ENCODE results near the gene DMXL1. TPM values are rescaled to one million over a fixed set of nuclear protein-coding genes. Genes with fewer than 3 reads are reported as not detected.
"Not testable (repeated sequence)": the region's sequence is repeated elsewhere in the genome, so short reads cannot be mapped to it uniquely, and the experiment has no call there.

The DMXL1 gene
- total and polyA plus RNA-seq, 2 donors: 24.6 to 31.4 TPM

DNA sequence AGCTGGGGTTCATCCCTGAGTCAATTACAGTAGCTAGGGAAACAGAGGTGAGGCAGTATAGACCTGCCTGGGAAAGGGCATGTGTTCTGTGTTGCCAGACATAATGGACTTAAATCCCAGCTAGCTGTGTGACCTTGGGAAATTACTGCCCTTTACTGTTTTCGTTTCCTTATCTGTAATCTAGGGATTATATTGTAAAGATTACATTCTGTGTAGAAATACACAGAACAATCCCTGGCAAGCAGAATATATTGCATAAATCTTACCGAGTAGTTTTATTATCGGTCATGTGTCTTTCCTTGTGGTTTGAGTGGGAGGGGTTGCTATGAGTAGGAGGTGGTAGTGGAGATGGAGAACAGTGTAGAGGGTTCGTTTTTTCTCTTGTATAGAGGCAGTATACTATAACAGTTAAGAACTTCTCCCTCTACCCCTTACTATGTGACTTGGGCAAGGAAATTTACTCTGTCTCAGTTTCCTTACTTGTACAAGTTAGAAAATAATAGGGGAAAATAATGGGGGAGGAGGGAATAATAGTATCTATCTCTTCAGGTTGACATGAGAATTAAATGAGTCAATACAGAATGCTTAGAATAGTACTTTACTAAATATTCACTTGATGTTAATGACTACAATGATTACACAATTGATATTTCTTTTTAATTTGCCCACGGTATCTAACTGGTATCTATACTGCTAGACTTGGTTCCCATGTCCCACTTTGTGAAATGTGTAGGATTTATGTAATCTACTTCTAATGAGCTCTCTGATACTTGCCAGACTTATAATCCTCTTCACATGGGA, 7.1 kb upstream of the DMXL1 start:
- H3K36me3 ChIP-seq (ENCODE audit: control insufficient read depth in 2 of 2, insufficient read depth in 2 of 2, low read length in 1 of 2): no peaks in the 10 kb centered on the region
- no peaks in the 10 kb centered on the region for H3K27me3 ChIP-seq (ENCODE audit: control insufficient read depth in 2 of 2, insufficient read depth in 1 of 2, low read length in 1 of 2)
- no peaks in the 10 kb centered on the region for H3K9me3 ChIP-seq (ENCODE audit: control insufficient read depth in 2 of 2, insufficient read depth in 1 of 2, low read length in 1 of 2)
- no peak overlapping the region for H3K27ac ChIP-seq (ENCODE audit: low read depth in 1 of 2, low read length in 1 of 2)
- no peak for DNase-seq (ENCODE audit: low read depth in 6 of 9, low spot score in 9 of 9)
- H3K4me3 ChIP-seq (ENCODE audit: low read length in 2 of 2): no peak overlapping the region
- peaks cover 0 to 2% of the 10 kb centered on the region in 2 donors for H3K4me1 ChIP-seq (ENCODE audit: control insufficient read depth in 2 of 2, insufficient read depth in 2 of 2, low read length in 2 of 2)
- 26% methylated on average over 5 of the region's 5 CpGs for WGBS

- H3K4me1 ChIP-seq (ENCODE audit: control insufficient read depth in 2 of 2, insufficient read depth in 2 of 2, low read length in 2 of 2): peaks cover 4 to 6% of the 10 kb centered on the region in 2 donors
- H3K27me3 ChIP-seq (ENCODE audit: control insufficient read depth in 2 of 2, insufficient read depth in 1 of 2, low read length in 1 of 2): no peaks in the 10 kb centered on the region
- H3K9me3 ChIP-seq (ENCODE audit: control insufficient read depth in 2 of 2, insufficient read depth in 1 of 2, low read length in 1 of 2): no peaks in the 10 kb centered on the region
- no peak overlapping the region for H3K4me3 ChIP-seq (ENCODE audit: low read length in 2 of 2)
- H3K36me3 ChIP-seq (ENCODE audit: control insufficient read depth in 2 of 2, insufficient read depth in 2 of 2, low read length in 1 of 2): no peaks in the 10 kb centered on the region
- WGBS: 96% methylated on average over 4 of the region's 4 CpGs
- H3K27ac ChIP-seq (ENCODE audit: low read depth in 1 of 2, low read length in 1 of 2): no peak overlapping the region
- DNase-seq (ENCODE audit: low read depth in 6 of 9, low spot score in 9 of 9): no peak
These were observed 3.4 kb upstream of the DMXL1 start for GRCh38 chr5:119067450-119067849.

DNA sequence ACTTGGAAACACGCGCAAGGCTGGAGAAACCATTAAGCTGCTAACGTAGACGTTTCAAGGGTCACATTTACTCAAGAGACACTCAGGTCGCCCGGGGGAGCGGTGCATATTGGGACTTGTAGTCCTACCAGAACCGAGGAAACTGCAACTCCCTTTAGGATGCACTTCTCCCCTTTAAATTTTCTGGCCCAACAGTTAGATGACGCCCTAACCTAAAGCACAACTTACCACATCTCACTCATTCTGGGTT, 384 bp upstream of the DMXL1 start:
- no peaks in the 10 kb centered on the region for H3K9me3 ChIP-seq (ENCODE audit: control insufficient read depth in 2 of 2, insufficient read depth in 1 of 2, low read length in 1 of 2)
- H3K4me3 ChIP-seq (ENCODE audit: low read length in 2 of 2): peak overlapping the region; percentile 86 to 88
- no peaks in the 10 kb centered on the region for H3K27me3 ChIP-seq (ENCODE audit: control insufficient read depth in 2 of 2, insufficient read depth in 1 of 2, low read length in 1 of 2)
- DNase-seq (ENCODE audit: low read depth in 6 of 9, low spot score in 9 of 9): no peak
- H3K4me1 ChIP-seq (ENCODE audit: control insufficient read depth in 2 of 2, insufficient read depth in 2 of 2, low read length in 2 of 2): peaks cover 11 to 15% of the 10 kb centered on the region in 2 donors
- H3K36me3 ChIP-seq (ENCODE audit: control insufficient read depth in 2 of 2, insufficient read depth in 2 of 2, low read length in 1 of 2): no peaks in the 10 kb centered on the region
- WGBS: under 1% methylated on average over 9 of the region's 9 CpGs
- H3K27ac ChIP-seq (ENCODE audit: low read depth in 1 of 2, low read length in 1 of 2): peak overlapping the region; percentile 98 to 100

DNA sequence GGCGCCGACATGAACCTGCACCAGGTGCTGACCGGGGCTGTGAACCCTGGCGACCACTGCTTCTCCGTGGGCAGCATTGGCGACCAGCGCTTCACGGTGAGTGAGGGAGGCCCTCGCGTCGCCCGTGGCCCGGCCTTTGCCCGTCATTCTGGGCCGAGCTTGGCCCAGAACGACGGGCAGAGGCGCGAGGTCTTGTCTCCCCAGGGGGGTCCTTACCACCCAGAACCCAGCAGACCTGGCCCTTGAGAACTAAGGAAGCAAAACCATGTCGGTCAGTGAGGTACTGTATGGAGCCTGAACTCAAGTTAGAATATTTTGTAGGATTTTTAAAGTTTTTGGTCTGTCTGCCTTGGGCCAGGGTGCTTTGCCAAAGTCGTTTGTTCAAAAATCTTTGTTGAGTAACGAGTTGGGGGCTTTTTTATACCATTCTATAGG, 691 bp downstream of the DMXL1 start:
- DNase-seq (ENCODE audit: low read depth in 6 of 9, low spot score in 9 of 9): peak in 3 of 9 donors; percentile 22 to 44 (median 29)
- peak overlapping the region; percentile 98 to 100 for H3K27ac ChIP-seq (ENCODE audit: low read depth in 1 of 2, low read length in 1 of 2)
- no peaks in the 10 kb centered on the region for H3K36me3 ChIP-seq (ENCODE audit: control insufficient read depth in 2 of 2, insufficient read depth in 2 of 2, low read length in 1 of 2)
- H3K27me3 ChIP-seq (ENCODE audit: control insufficient read depth in 2 of 2, insufficient read depth in 1 of 2, low read length in 1 of 2): no peaks in the 10 kb centered on the region
- H3K9me3 ChIP-seq (ENCODE audit: control insufficient read depth in 2 of 2, insufficient read depth in 1 of 2, low read length in 1 of 2): no peaks in the 10 kb centered on the region
- WGBS: 1% methylated on average over 22 of the region's 22 CpGs
- H3K4me3 ChIP-seq (ENCODE audit: low read length in 2 of 2): peak overlapping the region; percentile 86 to 88
- peaks cover 11 to 15% of the 10 kb centered on the region in 2 donors for H3K4me1 ChIP-seq (ENCODE audit: control insufficient read depth in 2 of 2, insufficient read depth in 2 of 2, low read length in 2 of 2)

GRCh38 chr5:119072496-119072895, 1.6 kb downstream of the DMXL1 start:
- WGBS: 92% methylated on average over 2 of the region's 2 CpGs
- H3K4me3 ChIP-seq (ENCODE audit: low read length in 2 of 2): peak overlapping the region in 1 of 2 donors; percentile 1
- DNase-seq (ENCODE audit: low read depth in 6 of 9, low spot score in 9 of 9): no peak
- H3K27me3 ChIP-seq (ENCODE audit: control insufficient read depth in 2 of 2, insufficient read depth in 1 of 2, low read length in 1 of 2): no peaks in the 10 kb centered on the region
- no peaks in the 10 kb centered on the region for H3K9me3 ChIP-seq (ENCODE audit: control insufficient read depth in 2 of 2, insufficient read depth in 1 of 2, low read length in 1 of 2)
- no peak overlapping the region for H3K27ac ChIP-seq (ENCODE audit: low read depth in 1 of 2, low read length in 1 of 2)
- H3K4me1 ChIP-seq (ENCODE audit: control insufficient read depth in 2 of 2, insufficient read depth in 2 of 2, low read length in 2 of 2): peaks cover 11 to 15% of the 10 kb centered on the region in 2 donors
- H3K36me3 ChIP-seq (ENCODE audit: control insufficient read depth in 2 of 2, insufficient read depth in 2 of 2, low read length in 1 of 2): no peaks in the 10 kb centered on the region

GRCh38 chr5:119073746-119074337, 3.0 kb downstream of the DMXL1 start:
- H3K27ac ChIP-seq (ENCODE audit: low read depth in 1 of 2, low read length in 1 of 2); H3K9me3 ChIP-seq (ENCODE audit: control insufficient read depth in 2 of 2, insufficient read depth in 1 of 2, low read length in 1 of 2); H3K4me3 ChIP-seq (ENCODE audit: low read length in 2 of 2); DNase-seq (ENCODE audit: low read depth in 6 of 9, low spot score in 9 of 9); H3K27me3 ChIP-seq (ENCODE audit: control insufficient read depth in 2 of 2, insufficient read depth in 1 of 2, low read length in 1 of 2); H3K36me3 ChIP-seq (ENCODE audit: control insufficient read depth in 2 of 2, insufficient read depth in 2 of 2, low read length in 1 of 2): not testable (repeated sequence)
- peaks cover 15 to 16% of the 10 kb centered on the region in 2 donors for H3K4me1 ChIP-seq (ENCODE audit: control insufficient read depth in 2 of 2, insufficient read depth in 2 of 2, low read length in 2 of 2)
- WGBS: 96% methylated on average over 9 of the region's 9 CpGs

GRCh38 chr5:119074419-119074818, 3.5 kb downstream of the DMXL1 start:
- H3K36me3 ChIP-seq (ENCODE audit: control insufficient read depth in 2 of 2, insufficient read depth in 2 of 2, low read length in 1 of 2): no peaks in the 10 kb centered on the region
- H3K9me3 ChIP-seq (ENCODE audit: control insufficient read depth in 2 of 2, insufficient read depth in 1 of 2, low read length in 1 of 2): no peaks in the 10 kb centered on the region
- WGBS: 90% methylated on average over 3 of the region's 3 CpGs
- no peak overlapping the region for H3K27ac ChIP-seq (ENCODE audit: low read depth in 1 of 2, low read length in 1 of 2)
- no peak overlapping the region for H3K4me3 ChIP-seq (ENCODE audit: low read length in 2 of 2)
- no peak for DNase-seq (ENCODE audit: low read depth in 6 of 9, low spot score in 9 of 9)
- peaks cover 19 to 21% of the 10 kb centered on the region in 2 donors for H3K4me1 ChIP-seq (ENCODE audit: control insufficient read depth in 2 of 2, insufficient read depth in 2 of 2, low read length in 2 of 2)
- no peaks in the 10 kb centered on the region for H3K27me3 ChIP-seq (ENCODE audit: control insufficient read depth in 2 of 2, insufficient read depth in 1 of 2, low read length in 1 of 2)

GRCh38 chr5:119075269-119075668, 4.4 kb downstream of the DMXL1 start:
- 97% methylated on average over 12 of the region's 12 CpGs for WGBS
- H3K4me1 ChIP-seq (ENCODE audit: control insufficient read depth in 2 of 2, insufficient read depth in 2 of 2, low read length in 2 of 2): peaks cover 17 to 19% of the 10 kb centered on the region in 2 donors
- not testable (repeated sequence) for DNase-seq (ENCODE audit: low read depth in 6 of 9, low spot score in 9 of 9)

GRCh38 chr5:119076080-119076479, 5.2 kb downstream of the DMXL1 start:
- Histone ChIP-seq H3K36me3 (ENCODE audit: control insufficient read depth in 2 of 2, insufficient read depth in 2 of 2, low read length in 1 of 2) (peaks cover 0 to 3% of the 10 kb centered on the region in 2 donors), H3K27me3 (ENCODE audit: control insufficient read depth in 2 of 2, insufficient read depth in 1 of 2, low read length in 1 of 2) (no peaks in the 10 kb centered on the region), H3K9me3 (ENCODE audit: control insufficient read depth in 2 of 2, insufficient read depth in 1 of 2, low read length in 1 of 2) (no peaks in the 10 kb centered on the region), H3K27ac (ENCODE audit: low read depth in 1 of 2, low read length in 1 of 2) (no peak overlapping the region), H3K4me3 (ENCODE audit: low read length in 2 of 2) (no peak overlapping the region), H3K4me1 (ENCODE audit: control insufficient read depth in 2 of 2, insufficient read depth in 2 of 2, low read length in 2 of 2) (peaks cover 17 to 19% of the 10 kb centered on the region in 2 donors)
- WGBS: 98% methylated on average over 1 of the region's 1 CpG
- no peak for DNase-seq (ENCODE audit: low read depth in 6 of 9, low spot score in 9 of 9)

More at GRCh38 chr5:119075269-119075668, 4.4 kb downstream of the DMXL1 start:
- not testable (repeated sequence) for H3K36me3 ChIP-seq (ENCODE audit: control insufficient read depth in 2 of 2, insufficient read depth in 2 of 2, low read length in 1 of 2); H3K9me3 ChIP-seq (ENCODE audit: control insufficient read depth in 2 of 2, insufficient read depth in 1 of 2, low read length in 1 of 2); H3K4me3 ChIP-seq (ENCODE audit: low read length in 2 of 2); H3K27ac ChIP-seq (ENCODE audit: low read depth in 1 of 2, low read length in 1 of 2); H3K27me3 ChIP-seq (ENCODE audit: control insufficient read depth in 2 of 2, insufficient read depth in 1 of 2, low read length in 1 of 2)
